HL-60 (cell line): Measurements from ENCODE around the gene HOXB3.

Experiments
- CTCF ChIP-seq: IDR thresholded peaks from one replicate; pipeline ENCODE4 v1.5.1; 2011; ENCODE audit warnings: low read length, control low read depth, inconsistent platforms; ENCODE audit not compliant: insufficient read depth
- GABPA ChIP-seq: IDR thresholded peaks from 2 replicates; pipeline ENCODE4 v1.6.1; 2012; ENCODE audit warnings: low read depth
- POLR2AphosphoS5 ChIP-seq: IDR thresholded peaks from 2 replicates; pipeline ENCODE4 v1.6.1; 2012; ENCODE audit warnings: low read depth
- REST ChIP-seq: IDR thresholded peaks from 2 replicates; pipeline ENCODE4 v1.6.1; 2012; ENCODE audit warnings: low read depth; ENCODE audit not compliant: insufficient replicate concordance

- no peak for TF ChIP-seq CTCF
- TF ChIP-seq POLR2AphosphoS5, result no peak
- TF ChIP-seq GABPA, result no peak
- TF ChIP-seq REST, result no peak
Observed at GRCh38 chr17:48559122-48559839, 30.8 kb downstream of the HOXB3 start.
